HL-60 (cell line): Measurements from ENCODE around the gene FBXO21.

Experiments
- DNase-seq, 2 experiments: peaks; one replicate each; pipeline ENCODE4 v3.0.0-alpha.2; 2010 to 2020; ENCODE audit warnings: low read depth in 1 of 2, low spot score in 1 of 2
- H3K27ac ChIP-seq: fragments of 250-450 bp; sonication (Bioruptor Pico); replicated peaks from 2 replicates; pipeline ENCODE4 v1.5.1; 2020; ENCODE audit warnings: mild to moderate bottlenecking, moderate library complexity
- H3K27me3 ChIP-seq: fragments of 250-450 bp; sonication (Bioruptor Pico); 2 replicates; pipeline ENCODE4 v1.5.1; 2021; ENCODE audit warnings: mild to moderate bottlenecking, moderate library complexity; ENCODE audit not compliant: insufficient read depth, poor library complexity, severe bottlenecking
- H3K4me3 ChIP-seq: replicated peaks from 2 replicates; pipeline ENCODE4 v1.5.1; 2011; ENCODE audit warnings: mild to moderate bottlenecking, control low read depth, low read length; ENCODE audit not compliant: insufficient read depth
- CTCF ChIP-seq: IDR thresholded peaks from one replicate; pipeline ENCODE4 v1.5.1; 2011; ENCODE audit warnings: low read length, control low read depth, inconsistent platforms; ENCODE audit not compliant: insufficient read depth
- GABPA ChIP-seq: IDR thresholded peaks from 2 replicates; pipeline ENCODE4 v1.6.1; 2012; ENCODE audit warnings: low read depth
- POLR2AphosphoS5 ChIP-seq: IDR thresholded peaks from 2 replicates; pipeline ENCODE4 v1.6.1; 2012; ENCODE audit warnings: low read depth
- REST ChIP-seq: IDR thresholded peaks from 2 replicates; pipeline ENCODE4 v1.6.1; 2012; ENCODE audit warnings: low read depth; ENCODE audit not compliant: insufficient replicate concordance
- SPI1 ChIP-seq: IDR thresholded peaks from 2 replicates; pipeline ENCODE4 v1.6.1; 2012; ENCODE audit warnings: low read depth, mild to moderate bottlenecking, borderline replicate concordance

The FBXO21 gene

GRCh38 chr12:117213295-117213808 lies 23.1 kb upstream of the FBXO21 start:
- no peak overlapping the region for H3K27ac ChIP-seq
- TF ChIP-seq CTCF (no peak), SPI1 (0 out of 2 replicates have a peak, but pooled peaks have one; percentile 5)
- H3K4me3 ChIP-seq = no peak overlapping the region
- H3K27me3 ChIP-seq = no peaks in the 10 kb centered on the region
- DNase-seq = no peak

GRCh38 chr12:117212563-117213190 lies 22.4 kb upstream of the FBXO21 start:
- H3K4me3 ChIP-seq = no peak overlapping the region
- no peak overlapping the region for H3K27ac ChIP-seq
- peak; percentile 91 for TF ChIP-seq CTCF
- TF ChIP-seq GABPA = no peak
- TF ChIP-seq POLR2AphosphoS5 = no peak
- TF ChIP-seq REST = no peak
- DNase-seq = peak in 1 of 2 experiments; percentile 54
- H3K27me3 ChIP-seq = peaks cover 3% of the 10 kb centered on the region

- Histone ChIP-seq H3K27ac (no peak overlapping the region), H3K4me3 (no peak overlapping the region), H3K27me3 (peaks cover 3% of the 10 kb centered on the region)
- no peak for TF ChIP-seq SPI1
- TF ChIP-seq CTCF = no peak
- no peak for TF ChIP-seq REST
- no peak for TF ChIP-seq GABPA
- TF ChIP-seq POLR2AphosphoS5 = no peak
- no peak for DNase-seq
These were observed 20.1 kb upstream of the FBXO21 start for GRCh38 chr12:117210266-117210918.
